H1 (cell line): ENCODE measurements around the gene ANK2. TPM values are rescaled to one million over a fixed set of nuclear protein-coding genes. Genes with fewer than 3 reads are reported as not detected.

Experiments
- CTCF ChIA-PET: fragments of 300-600 bp; sonication (Branson Sonifier 250); formaldehyde crosslinking; loops from one replicate; lab custom pipeline; 2021; ENCODE audit not compliant: partially characterized antibody; lab: Charles Lee
- POLR2A ChIA-PET: fragments of 300-600 bp; sonication (Branson Sonifier 250); formaldehyde crosslinking; loops from one replicate; lab custom pipeline; 2021; ENCODE audit warnings: inconsistent platforms; ENCODE audit not compliant: partially characterized antibody; lab: Charles Lee
- DNase-seq, 2 experiments: peaks; one replicate each; pipeline versions ENCODE4 v3.0.0 to v3.0.0-alpha.2; 2010 to 2022; ENCODE audit warnings: low spot score in 2 of 2, low read depth in 1 of 2, mixed read lengths in 1 of 2
- FAIRE-seq: peaks from 2 replicates; lab custom pipeline; 2011; peaks lifted over from hg19 to GRCh38; lab: Jason Lieb, UNC
- H2AFZ ChIP-seq: 2 replicates; pipeline ENCODE4 v1.8.1; 2012; ENCODE audit warnings: low read length, inconsistent platforms
- H2AK5ac ChIP-seq: 2 replicates; pipeline ENCODE4 v1.6.1; 2013; ENCODE audit warnings: low read depth, low read length
- H2BK120ac ChIP-seq: replicated peaks from 2 replicates; pipeline ENCODE3; 2013; ENCODE audit warnings: low read depth, low read length, inconsistent platforms
- H2BK12ac ChIP-seq: 2 replicates; pipeline ENCODE4 v1.6.1; 2013; ENCODE audit warnings: low read depth, low read length
- H2BK15ac ChIP-seq: 2 replicates; pipeline ENCODE4 v1.6.1; 2013; ENCODE audit warnings: low read length
- H2BK20ac ChIP-seq: 2 replicates; pipeline ENCODE4 v1.6.1; 2013; ENCODE audit warnings: low read length
- H2BK5ac ChIP-seq: 2 replicates; pipeline ENCODE4 v1.6.1; 2013; ENCODE audit warnings: low read depth, low read length
- H3K14ac ChIP-seq: 2 replicates; pipeline ENCODE4 v1.6.1; 2013; ENCODE audit warnings: inconsistent platforms; ENCODE audit not compliant: insufficient read length
- H3K18ac ChIP-seq: 2 replicates; pipeline ENCODE4 v1.6.1; 2013; ENCODE audit warnings: low read length; ENCODE audit errors: extremely low read depth
- H3K23ac ChIP-seq: 2 replicates; pipeline ENCODE4 v1.6.1; 2013; ENCODE audit warnings: inconsistent platforms; ENCODE audit not compliant: insufficient read length
- H3K23me2 ChIP-seq: 2 replicates; pipeline ENCODE4 v1.6.1; 2013; ENCODE audit warnings: low read depth, low read length
- H3K27ac ChIP-seq: 2 replicates; pipeline ENCODE4 v1.6.1; 2011; ENCODE audit warnings: low read depth, low read length, inconsistent platforms
- H3K27me3 ChIP-seq, 4 experiments: replicated peaks in 1 of 4; 1 replicate in 1 of 4; 2 replicates in 3 of 4; pipeline versions ENCODE4 v1.6.1 to v1.8.1; 2011 to 2013; ENCODE audit warnings: low read length in 3 of 4, mild to moderate bottlenecking in 3 of 4, inconsistent platforms in 2 of 4, mixed read lengths in 2 of 4, moderate library complexity in 1 of 4; ENCODE audit not compliant: control insufficient read depth in 3 of 4, insufficient read depth in 3 of 4; ENCODE audit errors: extremely low read depth in 1 of 4
- H3K36me3 ChIP-seq, 4 experiments: 2 replicates each; pipeline versions ENCODE4 v1.6.1 to v1.8.1; 2011 to 2013; ENCODE audit warnings: mild to moderate bottlenecking in 4 of 4, low read length in 3 of 4, moderate library complexity in 2 of 4, control low read depth in 1 of 4, inconsistent platforms in 1 of 4; ENCODE audit not compliant: insufficient read depth in 4 of 4, control insufficient read depth in 2 of 4
- H3K4ac ChIP-seq: replicated peaks from 2 replicates; pipeline ENCODE3; 2013; ENCODE audit warnings: low read length, low read depth, mixed read lengths, inconsistent platforms; ENCODE audit not compliant: insufficient read length
- H3K4me1 ChIP-seq, 4 experiments: replicated peaks in 1 of 4; 1 replicate in 1 of 4; 2 replicates in 3 of 4; pipeline versions ENCODE4 v1.6.1 to v1.8.1; 2011 to 2013; ENCODE audit warnings: low read length in 3 of 4, inconsistent platforms in 2 of 4, mixed read lengths in 1 of 4; ENCODE audit not compliant: insufficient read depth in 4 of 4, control insufficient read depth in 3 of 4
- H3K4me2 ChIP-seq, 2 experiments: 2 replicates each; pipeline versions ENCODE4 v1.6.1 to v1.8.1; 2011 to 2013; ENCODE audit warnings: low read depth in 2 of 2, low read length in 2 of 2, control low read depth in 1 of 2, inconsistent platforms in 1 of 2, mild to moderate bottlenecking in 1 of 2; ENCODE audit not compliant: insufficient read depth in 1 of 2
- H3K4me3 ChIP-seq, 4 experiments: fragments of 200-600, 300-600 bp in 1 of 4; sonication (generic), shearing (Covaris generic), sonication (Bioruptor Twin) in 1 of 4; 2 replicates each; pipeline versions ENCODE4 v1.5.1 to v1.8.1; 2011 to 2016; ENCODE audit warnings: low read length in 4 of 4, low read depth in 3 of 4, control low read depth in 2 of 4, inconsistent platforms in 2 of 4, mild to moderate bottlenecking in 2 of 4, mixed read lengths in 1 of 4, moderate library complexity in 1 of 4; ENCODE audit not compliant: insufficient read depth in 2 of 4; ENCODE audit errors: extremely low read depth in 1 of 4
- H3K56ac ChIP-seq: replicated peaks from 2 replicates; pipeline ENCODE3; 2013; ENCODE audit warnings: low read depth, mild to moderate bottlenecking, mixed read lengths, low read length, inconsistent platforms; ENCODE audit not compliant: insufficient read length
- H3K79me1 ChIP-seq: 2 replicates; pipeline ENCODE4 v1.6.1; 2013; ENCODE audit warnings: low read depth, low read length, control low read depth
- H3K79me2 ChIP-seq, 2 experiments: 2 replicates each; pipeline versions ENCODE4 v1.6.1 to v1.8.1; 2012 to 2013; ENCODE audit warnings: low read length in 2 of 2, mild to moderate bottlenecking in 2 of 2, inconsistent platforms in 1 of 2; ENCODE audit not compliant: insufficient read depth in 2 of 2, control insufficient read depth in 1 of 2
- H3K9ac ChIP-seq, 4 experiments: replicated peaks in 1 of 4; 1 replicate in 1 of 4; 2 replicates in 3 of 4; pipeline versions ENCODE4 v1.6.1 to v1.8.1; 2011 to 2013; ENCODE audit warnings: low read depth in 3 of 4, low read length in 3 of 4, control low read depth in 2 of 4, mild to moderate bottlenecking in 2 of 4, moderate library complexity in 2 of 4, inconsistent platforms in 1 of 4; ENCODE audit errors: extremely low read depth in 1 of 4
- H3K9me3 ChIP-seq, 2 experiments: 2 replicates each; pipeline versions ENCODE4 v1.6.1 to v1.8.1; 2012 to 2013; ENCODE audit warnings: mild to moderate bottlenecking in 2 of 2, moderate library complexity in 2 of 2, control low read depth in 1 of 2, inconsistent platforms in 1 of 2, low read depth in 1 of 2, low read length in 1 of 2, mixed read lengths in 1 of 2; ENCODE audit not compliant: insufficient read depth in 2 of 2
- H4K20me1 ChIP-seq, 2 experiments: replicated peaks in 1 of 2; 2 replicates each; pipeline versions ENCODE3 to v1.8.1; 2011 to 2013; ENCODE audit warnings: inconsistent platforms in 2 of 2, low read length in 2 of 2, mild to moderate bottlenecking in 1 of 2; ENCODE audit not compliant: insufficient read depth in 2 of 2, control insufficient read depth in 1 of 2
- H4K5ac ChIP-seq: 2 replicates; pipeline ENCODE4 v1.6.1; 2013; ENCODE audit warnings: low read length, low read depth, mixed read lengths, inconsistent platforms; ENCODE audit not compliant: insufficient read length
- H4K8ac ChIP-seq: 2 replicates; pipeline ENCODE4 v1.8.0; 2013; ENCODE audit warnings: mild to moderate bottlenecking, moderate library complexity, low read length, inconsistent platforms; ENCODE audit not compliant: insufficient read depth; ENCODE audit errors: extremely low read depth
- H4K91ac ChIP-seq: replicated peaks from 2 replicates; pipeline ENCODE3; 2013; ENCODE audit warnings: low read length, mixed read lengths, inconsistent platforms; ENCODE audit not compliant: insufficient read length
- SUZ12 ChIP-seq: fragments of 200-600 bp; sonication (generic); IDR thresholded peaks from 2 replicates; pipeline ENCODE4 v1.6.1; 2012; ENCODE audit warnings: mild to moderate bottlenecking, inconsistent platforms, low read length, moderate library complexity, mixed read lengths
- WGBS, 2 experiments: shearing (Covaris generic) in 1 of 2; methylation state at CpG; one replicate each; pipeline versions ENCODE4 v1.1.6 to v1.1.7; 2013 to 2015; ENCODE audit warnings: low lambda C conversion rate in 2 of 2, mixed read lengths in 2 of 2, inconsistent platforms in 1 of 2, low coverage in 1 of 2, missing lambda C conversion rate in 1 of 2; ENCODE audit not compliant: insufficient replicate concordance in 2 of 2, insufficient coverage in 1 of 2, insufficient read length in 1 of 2; ENCODE audit errors: extremely low coverage in 1 of 2, missing lambda C conversion rate in 1 of 2; 5-methylcytosine and 5-hydroxymethylcytosine counted together
- polyA plus RNA-seq, 7 experiments: library from polyadenylated mRNA; depleted of rRNA in 3 of 7; stranded (reverse) in 5 of 7; unstranded in 2 of 7; fragments of >200 nt in 5 of 7; fragments of 200-250 nt in 2 of 7; gene quantifications; 1 replicate in 5 of 7; 2 replicates in 1 of 7; 4 replicates in 1 of 7; pipeline versions ENCODE4 v1.2.1 to v1.2.3, GENCODE V29; 2011 to 2013; ENCODE audit warnings: missing spikeins in 2 of 7, mixed read lengths in 2 of 7
- total RNA-seq: library from RNA; stranded (reverse); fragmentation: NEBNext Ultra II Directional; extraction: Animal tissue kit (Norgen Biotek cat#: 25700); gene quantifications from 2 replicates; pipeline ENCODE4 v1.2.1, GENCODE V29; 2021

Gene ANK2
- total and polyA plus RNA-seq, 2 of the 8 experiments (the other 6 are each of a cell fraction or from before 2014, with no cell fraction given), result 14.2 to 35.1 TPM

DNA sequence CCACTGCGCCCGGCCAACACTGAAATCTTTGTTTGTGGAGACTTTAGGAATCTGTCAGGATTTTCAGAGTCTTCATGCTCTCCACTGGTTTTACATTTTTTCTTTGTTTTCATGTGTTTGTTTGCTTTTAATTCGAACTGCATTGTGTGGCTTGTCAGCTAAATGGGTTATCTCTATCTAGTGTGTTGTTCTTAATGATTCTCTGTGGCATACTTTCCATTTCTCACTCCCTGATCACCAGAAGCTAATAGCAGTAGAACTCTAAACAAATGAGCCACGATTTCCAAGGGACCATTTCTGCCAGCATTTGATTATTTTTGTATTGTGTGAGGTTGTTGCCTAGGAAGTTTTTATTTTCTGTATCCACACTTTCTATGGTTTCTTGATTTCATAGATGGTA is 359.7 kb downstream of the ANK2 start:
- Histone ChIP-seq H4K8ac (no peak overlapping the region), H2BK120ac (no peak overlapping the region), H2BK5ac (no peak overlapping the region), H4K20me1 (no peaks in the 10 kb centered on the region), H3K27me3 (peaks cover 0 to 2% (median 0%) of the 10 kb centered on the region in 4 experiments; a peak in 1 of 7 replicates), H3K27ac (no peak overlapping the region), H2AK5ac (no peak overlapping the region), H3K4me2 (no peak overlapping the region), H2AFZ (0 out of 2 replicates have a peak overlapping the region, but pooled peaks have one; percentile 26), H2BK12ac (no peak overlapping the region), H3K23ac (no peak overlapping the region), H3K4me3 (no peak overlapping the region), H3K79me2 (no peaks in the 10 kb centered on the region), H3K4ac (no peak overlapping the region), H4K5ac (no peak overlapping the region), H3K36me3 (no peaks in the 10 kb centered on the region), H3K79me1 (no peaks in the 10 kb centered on the region), H3K23me2 (no peaks in the 10 kb centered on the region), H4K91ac (no peak overlapping the region), H3K18ac (no peak overlapping the region), H3K56ac (no peak overlapping the region), H3K9me3 (no peaks in the 10 kb centered on the region), H3K4me1 (peaks cover 0 to 4% (median 0%) of the 10 kb centered on the region in 4 experiments; a peak in 1 of 7 replicates), H3K9ac (no peak overlapping the region), H2BK20ac (no peak overlapping the region), H2BK15ac (no peak overlapping the region), H3K14ac (no peak overlapping the region)
- ChIA-PET CTCF (interaction anchor here (0.5 to 3.0 kb wide), 3 partner anchors 13 to 1034 kb away, joined by 3 to 16 read pairs (median 4); no protein-coding TSS in a partner anchor), POLR2A (no interaction called here)
- FAIRE-seq, result no peak
- WGBS, 2 experiments, result 77% methylated on average over 4 of the region's 4 CpGs; no CpG with 5 or more reads in 1 of the 2 experiments
- DNase-seq, result no peak
- TF ChIP-seq SUZ12, result no peak
